Measurements from ENCODE around the gene JPH4.
"Not testable (repeated sequence)": the region's sequence is repeated elsewhere in the genome, so short reads cannot be mapped to it uniquely, and the experiment has no call there.

Gene JPH4

DNA sequence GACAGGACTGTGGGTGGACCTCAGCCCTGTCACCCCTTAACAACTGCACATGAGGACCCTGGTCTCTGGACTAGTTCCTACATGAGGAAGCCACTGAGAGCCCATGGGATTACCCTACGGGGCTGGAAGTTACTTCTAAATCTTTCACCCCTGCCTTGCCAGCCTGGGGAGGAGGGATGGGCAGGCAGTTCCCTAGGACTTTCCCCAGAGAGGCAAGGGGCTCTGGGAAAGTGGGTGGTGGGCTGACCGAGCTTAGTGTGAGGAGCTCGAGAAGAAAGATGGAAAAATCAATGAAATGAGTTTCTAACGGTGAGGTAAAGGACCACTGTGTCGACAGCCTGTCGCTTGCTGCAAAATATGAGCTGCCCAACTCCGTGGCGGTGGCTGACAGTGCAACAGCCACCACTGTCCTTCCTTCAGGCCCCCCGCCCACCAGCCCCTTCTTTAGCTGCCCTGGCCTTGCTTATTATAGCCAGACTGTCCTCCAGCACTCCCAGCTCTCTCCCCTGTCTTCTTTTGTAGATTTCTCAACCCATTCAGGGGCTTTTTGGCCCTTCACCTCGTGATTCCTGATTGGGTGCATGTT is 32.0 kb downstream of the JPH4 start:
- DNase-seq (ENCODE audit: low spot score) = no peak

DNA sequence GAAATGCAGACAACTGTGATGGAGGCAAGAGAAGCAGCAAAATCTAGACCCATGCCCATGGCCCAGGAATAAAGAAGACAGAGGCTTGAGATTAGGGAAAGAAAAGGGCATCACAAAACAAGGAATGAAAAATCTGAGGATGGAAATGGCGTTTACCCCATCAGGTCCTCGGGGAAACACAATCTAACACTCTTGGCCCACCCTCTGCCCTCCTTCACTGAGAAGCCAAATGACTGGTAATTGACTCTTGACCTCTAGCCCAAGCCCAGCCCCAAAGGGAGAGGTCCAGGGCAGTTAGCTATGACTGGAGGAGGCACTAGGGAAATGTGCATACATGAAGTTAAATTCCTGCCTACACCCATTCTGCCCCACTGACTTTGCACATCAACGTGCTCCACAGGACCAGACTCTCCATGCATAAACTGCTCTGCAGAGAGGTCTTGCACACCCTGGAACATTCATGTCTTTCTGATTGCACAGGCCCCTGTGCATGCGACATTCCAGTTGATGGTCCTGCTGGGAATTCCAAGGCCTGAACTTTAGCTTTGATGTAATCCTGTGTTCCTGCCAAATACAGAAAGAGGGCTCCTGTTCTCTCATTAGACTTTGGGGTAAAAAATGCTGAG is 32.7 kb downstream of the JPH4 start:
- DNase-seq (ENCODE audit: low spot score) = no peak

DNA sequence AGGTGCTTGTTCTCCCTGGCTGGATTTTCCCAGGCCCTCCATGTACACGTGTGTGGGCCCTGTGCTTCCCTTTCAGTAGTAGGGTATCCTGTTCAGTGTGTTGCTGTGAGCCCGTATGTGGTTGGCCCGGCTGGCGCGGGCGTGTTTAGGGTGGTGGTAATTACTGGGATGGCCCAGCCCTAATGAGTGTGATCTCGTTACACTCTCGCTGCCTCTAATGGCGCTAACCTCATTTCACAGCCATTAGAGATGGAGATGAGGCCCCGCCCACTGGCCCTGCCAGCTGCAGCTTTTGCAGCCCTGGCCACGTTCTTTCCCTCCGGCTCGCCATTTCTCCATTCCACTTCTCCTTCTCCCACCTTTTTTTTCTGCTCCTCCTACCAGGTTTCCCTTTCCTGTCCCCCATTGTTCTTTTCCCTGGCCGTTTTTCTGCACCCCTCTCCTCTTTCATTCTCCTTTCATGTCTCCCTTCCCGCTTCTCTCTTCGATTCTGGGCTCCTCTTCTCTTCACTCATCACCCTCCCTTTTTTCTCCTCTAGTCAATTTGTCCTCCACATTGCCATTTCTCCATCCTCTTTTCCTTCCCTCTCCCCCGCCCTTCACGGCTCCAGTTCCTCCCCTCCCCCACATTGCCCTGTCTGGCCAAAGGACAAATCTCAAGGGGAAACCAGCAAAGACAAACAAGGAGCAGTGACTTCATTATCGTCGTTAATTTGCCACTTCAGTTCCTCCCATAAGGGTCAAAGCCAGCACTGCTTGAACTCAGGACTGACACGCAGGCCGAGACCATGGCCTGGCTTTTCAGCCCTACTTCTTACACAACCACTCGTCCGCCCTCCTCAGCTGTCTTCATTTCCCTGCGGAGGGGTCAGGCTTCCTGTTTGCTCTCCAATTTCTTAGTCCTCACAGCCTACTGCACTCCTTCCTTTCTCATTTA is 33.8 kb downstream of the JPH4 start:
- no peak for DNase-seq (ENCODE audit: low spot score)

DNA sequence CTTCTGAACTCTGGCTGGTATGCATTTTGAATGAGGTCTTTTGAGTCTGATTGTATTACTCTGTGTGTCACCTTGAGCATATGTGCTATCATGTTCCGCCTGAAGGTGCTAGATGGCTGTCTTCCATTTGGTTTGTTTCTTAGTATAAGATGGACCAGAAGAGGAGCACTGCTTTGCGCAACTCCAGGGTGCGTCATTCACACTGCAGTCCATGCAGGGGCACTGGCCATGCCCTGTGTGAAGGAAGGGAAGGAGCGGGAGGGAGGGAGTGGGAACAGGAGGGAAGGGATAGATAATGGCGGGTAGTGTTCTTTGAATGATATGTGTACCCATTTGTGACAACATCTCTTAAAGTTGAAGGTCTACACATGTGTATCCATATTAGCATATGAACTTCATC is 35.2 kb downstream of the JPH4 start:
- no peak for DNase-seq (ENCODE audit: low spot score)

DNA sequence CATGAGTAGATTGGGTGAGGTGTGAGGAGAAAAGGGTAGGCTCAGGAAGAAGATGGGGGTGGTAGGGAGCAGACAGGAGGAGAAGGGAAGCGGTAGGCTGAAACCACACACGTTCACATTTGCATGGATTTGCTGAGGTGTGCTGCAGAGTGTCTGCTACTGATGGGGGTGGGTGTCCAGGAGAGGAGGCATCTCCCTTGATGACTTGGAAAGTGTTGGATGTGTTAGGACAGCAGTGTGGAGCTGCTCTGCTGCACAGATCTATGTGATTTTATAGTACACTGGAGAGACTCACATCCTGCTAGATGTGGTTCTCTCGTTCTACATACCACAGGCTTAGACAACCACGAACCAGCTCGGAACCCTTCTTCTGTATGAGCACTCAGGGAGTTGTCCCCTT is 36.3 kb downstream of the JPH4 start:
- no peak for DNase-seq (ENCODE audit: low spot score)

DNA sequence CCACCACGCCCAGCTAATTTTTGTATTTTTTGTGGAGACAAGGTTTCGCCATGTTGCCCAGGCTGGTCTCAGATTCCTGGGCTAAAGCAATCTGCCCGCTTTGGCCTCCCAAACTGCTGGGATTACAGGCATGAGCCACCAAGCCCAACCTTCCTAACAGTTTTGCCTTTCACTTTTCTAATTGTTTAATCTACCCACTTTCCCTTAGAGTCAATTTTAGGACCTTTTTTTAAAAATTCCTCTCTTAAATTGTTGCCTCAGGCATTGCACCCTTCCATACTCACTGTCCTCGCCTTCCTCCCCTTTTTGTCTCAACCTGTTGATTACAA is 38.5 kb downstream of the JPH4 start:
- DNase-seq (ENCODE audit: low spot score) = no peak

DNA sequence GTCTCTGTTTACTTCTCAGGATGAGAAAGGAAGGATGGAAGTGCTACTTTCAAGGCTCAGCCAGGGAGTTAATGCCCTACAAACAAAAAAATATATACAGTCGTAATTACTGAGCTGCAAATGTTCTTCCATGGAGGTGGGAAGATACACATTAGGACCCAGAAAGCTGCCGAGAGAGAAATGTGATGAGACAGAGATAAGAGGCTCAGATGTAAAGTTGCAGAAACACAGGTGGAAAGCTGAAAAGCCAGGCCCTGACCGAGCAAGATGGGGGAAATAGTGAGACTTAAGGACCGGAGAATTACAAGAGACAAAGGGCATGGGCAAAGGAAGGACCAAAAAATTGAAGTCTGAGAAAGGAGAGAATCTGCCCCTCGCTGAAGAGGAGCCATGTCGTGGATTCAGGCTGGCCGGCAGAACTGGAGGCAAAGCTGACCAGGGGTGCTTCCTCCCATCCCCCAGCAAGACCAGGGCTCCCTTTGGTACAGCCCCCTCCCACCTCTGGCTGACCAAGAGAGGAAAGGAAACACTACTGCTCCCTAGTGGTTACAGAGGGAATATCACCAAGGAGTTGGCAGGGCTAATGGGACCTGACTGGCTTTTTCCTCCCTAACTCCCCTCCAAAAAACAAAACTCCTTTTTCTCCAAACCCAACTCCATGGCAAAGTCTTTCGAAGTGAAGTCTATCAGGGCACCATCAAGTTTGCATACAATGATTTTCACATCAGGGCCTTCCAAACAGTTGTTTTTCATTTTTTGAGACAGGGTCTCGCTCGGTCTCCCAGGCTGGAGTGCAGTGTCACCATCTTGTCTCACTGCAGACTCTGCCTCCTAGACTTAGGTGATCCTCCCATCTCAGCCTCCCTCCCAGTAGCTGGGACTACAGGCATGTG is 39.1 kb downstream of the JPH4 start:
- peak; percentile 70 for DNase-seq (ENCODE audit: low spot score)

DNA sequence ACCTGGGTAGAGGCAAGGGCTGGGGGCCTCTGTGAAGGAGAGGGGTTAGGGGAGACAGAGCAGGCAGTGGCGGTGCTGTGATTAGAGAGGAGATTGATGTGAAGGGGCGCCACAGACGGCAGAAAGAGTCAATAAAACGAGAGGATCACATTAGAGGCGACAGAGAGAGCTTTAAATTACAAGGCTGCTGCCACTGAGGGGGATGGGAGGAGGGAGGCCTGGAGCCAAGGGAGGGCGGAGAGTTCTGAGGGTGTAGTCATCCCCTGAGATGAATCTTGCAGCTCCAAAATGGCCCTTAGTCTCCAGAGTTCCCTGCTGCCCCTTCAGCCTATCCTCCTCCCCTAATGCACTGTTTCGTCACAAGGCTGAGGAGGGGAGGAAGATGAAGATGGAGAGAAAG is 39.8 kb downstream of the JPH4 start:
- DNase-seq (ENCODE audit: low spot score) = no peak

DNA sequence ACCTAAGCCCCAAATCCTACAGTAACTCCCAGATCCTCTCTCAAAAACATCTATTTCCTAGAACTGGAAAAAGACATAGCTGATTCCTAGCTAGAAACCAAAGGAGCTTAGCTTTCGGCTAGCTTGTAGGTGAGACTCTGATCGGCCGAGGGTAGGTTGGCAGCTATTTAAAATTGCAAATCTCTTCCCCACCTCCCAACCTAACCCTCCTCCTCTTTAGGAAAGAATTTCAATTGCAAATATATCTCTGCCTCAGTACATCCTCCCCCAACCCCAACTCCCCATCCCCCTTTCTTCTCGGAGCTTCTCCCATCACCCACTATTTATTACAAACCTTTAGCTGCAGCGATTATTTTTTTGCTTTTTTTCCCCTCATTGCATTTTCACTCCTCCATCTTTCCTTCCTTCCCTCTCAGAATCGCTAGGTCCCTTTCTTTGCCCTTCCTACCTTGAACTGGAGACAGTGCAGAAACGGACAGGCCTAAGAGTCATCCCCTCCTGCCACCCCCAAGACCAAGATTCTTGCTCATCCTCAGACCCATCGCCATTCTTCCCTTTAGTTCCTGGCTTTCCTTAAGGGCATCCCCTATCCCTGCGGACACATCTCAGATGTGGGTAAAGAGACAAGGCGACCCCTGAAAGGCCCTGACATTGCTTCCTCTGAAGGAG is 40.4 kb downstream of the JPH4 start:
- DNase-seq (ENCODE audit: low spot score) = no peak

DNA sequence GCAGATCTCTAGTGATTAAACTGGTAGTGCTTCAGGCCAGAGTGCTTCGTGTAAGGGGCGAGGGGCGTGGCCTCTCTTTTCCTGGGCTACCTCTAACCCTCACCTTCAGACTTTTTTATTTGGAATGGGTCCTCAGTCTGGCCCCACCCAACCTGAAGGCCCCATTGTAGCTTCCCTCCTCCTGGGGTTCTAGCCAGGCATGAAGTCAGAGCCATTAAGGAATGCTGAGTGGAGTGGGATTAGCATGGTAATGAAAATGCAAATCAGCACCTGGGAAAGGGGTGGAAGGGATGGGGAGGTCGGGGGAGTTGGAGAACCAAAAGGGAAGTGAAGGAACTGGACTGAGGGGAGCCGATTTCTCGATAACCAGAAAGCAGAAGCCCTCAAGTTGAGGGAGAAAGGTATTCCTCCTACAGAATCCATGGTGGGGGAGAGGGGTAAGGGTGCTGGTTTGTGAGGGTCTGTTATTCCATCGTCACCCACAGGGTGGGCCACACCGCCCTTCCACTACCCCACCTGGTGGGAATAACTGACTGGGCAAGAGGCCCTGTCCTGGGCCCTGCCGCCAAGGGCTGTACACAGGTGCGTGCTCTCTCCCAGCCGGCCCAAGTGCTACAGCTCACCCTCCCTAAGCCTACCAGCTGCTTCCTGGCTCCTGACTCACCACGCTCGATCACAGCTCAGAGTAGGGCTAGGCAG is 41.1 kb downstream of the JPH4 start:
- DNase-seq (ENCODE audit: low spot score) = no peak

DNA sequence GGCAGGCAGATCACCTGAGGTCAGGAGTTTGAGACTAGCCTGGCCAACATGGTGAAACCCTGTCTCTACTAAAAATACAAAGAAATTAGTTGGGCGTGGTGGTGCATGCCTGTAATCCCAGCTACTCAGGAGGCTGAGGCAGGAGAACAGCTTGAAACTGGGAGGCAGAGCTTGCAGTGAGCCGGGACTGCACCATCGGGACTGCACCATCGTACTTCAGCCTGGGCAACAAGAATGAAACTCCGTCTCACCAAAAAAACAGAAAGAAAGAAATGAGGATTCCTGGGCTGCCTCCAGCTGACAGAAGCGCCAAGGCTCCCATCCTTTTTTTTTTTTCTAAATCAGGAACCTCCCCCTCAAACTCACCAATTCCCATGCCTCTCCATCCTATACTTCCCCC is 41.7 kb downstream of the JPH4 start:
- DNase-seq (ENCODE audit: low spot score) = not testable (repeated sequence)

DNA sequence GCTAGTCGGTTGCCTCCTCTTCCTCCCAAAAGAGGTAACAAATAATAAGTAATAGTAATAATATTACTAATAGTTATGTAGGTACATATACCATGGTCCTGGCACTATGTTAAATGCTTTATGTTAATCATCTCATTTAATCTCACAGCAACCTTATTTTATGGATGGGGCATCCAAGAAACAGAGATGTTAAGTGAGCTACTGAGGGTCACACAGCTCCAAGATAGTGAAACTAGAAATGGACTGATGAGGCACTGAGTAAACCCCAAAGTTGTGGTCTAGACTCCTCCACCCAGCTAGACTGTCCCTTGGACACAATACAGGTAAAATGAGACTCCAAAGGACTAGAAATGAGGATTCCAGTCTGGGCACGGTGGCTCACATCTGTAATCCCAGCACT is 42.1 kb downstream of the JPH4 start:
- no peak for DNase-seq (ENCODE audit: low spot score)

DNA sequence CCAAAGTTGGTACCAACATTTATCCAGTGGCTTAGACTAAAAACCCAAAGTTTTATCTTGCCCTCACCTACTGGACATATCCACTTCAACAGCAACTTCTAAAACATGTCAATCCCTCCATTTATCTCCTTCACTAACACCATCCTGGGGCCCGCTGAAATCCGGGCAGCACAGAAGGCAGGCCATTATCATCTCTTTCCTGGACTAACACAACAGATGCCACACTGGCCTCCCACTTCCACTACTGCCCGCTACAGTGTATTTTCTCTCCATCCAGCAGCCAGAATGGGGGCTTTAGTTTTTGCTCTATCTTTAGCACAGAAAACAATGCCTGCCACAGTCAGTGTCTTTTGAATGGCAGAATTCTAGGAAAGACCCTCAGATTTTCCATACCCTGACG is 42.6 kb downstream of the JPH4 start:
- no peak for DNase-seq (ENCODE audit: low spot score)

DNA sequence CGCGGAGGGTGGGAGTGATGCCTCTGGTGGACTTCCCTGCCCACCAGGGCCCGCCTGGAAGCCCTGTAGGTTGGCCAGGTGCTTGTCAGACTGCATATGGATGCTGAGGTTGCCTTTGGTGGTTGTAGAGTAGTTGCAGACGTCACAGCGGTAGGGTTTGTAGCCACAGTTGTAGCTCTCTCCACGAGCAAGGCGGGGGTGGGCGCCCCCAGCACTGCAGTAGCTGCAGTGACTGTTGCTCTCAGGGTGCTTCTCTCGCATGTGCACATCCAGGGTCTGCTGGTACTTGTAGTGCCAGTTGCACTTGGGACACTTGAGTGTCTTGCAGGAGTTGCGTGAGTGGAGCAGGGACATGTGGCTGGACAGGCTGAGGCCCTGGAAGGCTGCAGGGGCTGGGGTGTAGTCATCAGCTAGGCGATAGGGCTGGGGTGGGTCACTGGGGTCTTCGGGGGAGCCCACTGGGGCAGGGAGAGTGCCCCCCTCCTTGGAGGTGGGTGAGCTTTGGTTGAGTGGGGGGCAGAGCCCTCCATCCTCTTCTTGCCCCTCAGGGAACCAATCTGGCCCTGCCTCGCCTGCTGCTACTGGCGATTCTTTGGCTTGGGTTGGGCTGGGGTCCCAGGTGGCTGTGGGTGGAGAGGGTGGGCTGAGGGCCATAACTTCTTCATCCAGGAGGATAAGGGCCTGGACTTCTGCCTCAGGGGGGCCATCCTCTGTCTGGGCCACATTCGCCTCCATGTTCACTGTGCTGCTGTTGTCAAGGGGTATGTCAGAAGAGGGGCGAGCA is 44.7 kb downstream of the JPH4 start:
- no peak for DNase-seq (ENCODE audit: low spot score)

DNA sequence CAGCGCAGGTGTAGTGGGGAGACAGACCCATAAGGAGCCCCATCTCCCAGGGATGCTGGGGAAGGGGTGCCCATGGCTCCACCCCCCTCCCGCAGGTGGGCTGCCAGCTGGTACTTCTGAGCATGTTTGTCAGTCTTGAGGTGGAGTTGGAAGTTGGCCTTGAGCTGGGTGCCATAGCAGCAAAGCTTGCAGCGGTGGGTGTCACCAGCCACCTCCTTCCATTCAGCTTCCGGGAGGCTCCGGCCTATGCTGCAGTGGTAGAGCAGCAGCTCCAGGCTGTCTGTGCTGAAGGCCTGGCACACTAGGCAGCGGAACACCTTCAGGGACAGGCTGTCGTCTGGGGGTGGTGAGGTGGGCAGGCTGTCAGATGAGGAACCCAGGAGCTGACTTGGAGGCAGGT is 45.9 kb downstream of the JPH4 start:
- no peak for DNase-seq (ENCODE audit: low spot score)

DNA sequence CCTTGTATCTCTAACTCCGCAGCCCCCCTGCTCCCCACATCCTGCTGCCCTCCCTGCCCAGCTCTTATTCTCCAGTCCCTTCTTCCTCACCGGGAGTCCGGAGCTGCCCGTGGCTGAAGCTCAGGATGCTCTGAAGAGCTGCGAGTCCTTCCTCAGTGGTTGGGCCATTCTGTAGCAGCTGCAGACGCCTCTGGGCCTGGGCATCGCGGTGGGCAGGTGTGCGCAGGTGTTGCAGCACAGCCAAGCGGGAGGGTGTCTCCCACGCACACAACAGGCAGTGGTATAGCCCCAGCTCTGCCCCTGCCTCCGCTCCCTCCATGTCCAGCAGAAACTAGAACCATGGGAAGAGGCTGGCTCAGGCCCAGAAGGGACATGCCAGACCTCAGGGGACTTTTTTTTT is 47.2 kb downstream of the JPH4 start:
- DNase-seq (ENCODE audit: low spot score) = no peak

DNA sequence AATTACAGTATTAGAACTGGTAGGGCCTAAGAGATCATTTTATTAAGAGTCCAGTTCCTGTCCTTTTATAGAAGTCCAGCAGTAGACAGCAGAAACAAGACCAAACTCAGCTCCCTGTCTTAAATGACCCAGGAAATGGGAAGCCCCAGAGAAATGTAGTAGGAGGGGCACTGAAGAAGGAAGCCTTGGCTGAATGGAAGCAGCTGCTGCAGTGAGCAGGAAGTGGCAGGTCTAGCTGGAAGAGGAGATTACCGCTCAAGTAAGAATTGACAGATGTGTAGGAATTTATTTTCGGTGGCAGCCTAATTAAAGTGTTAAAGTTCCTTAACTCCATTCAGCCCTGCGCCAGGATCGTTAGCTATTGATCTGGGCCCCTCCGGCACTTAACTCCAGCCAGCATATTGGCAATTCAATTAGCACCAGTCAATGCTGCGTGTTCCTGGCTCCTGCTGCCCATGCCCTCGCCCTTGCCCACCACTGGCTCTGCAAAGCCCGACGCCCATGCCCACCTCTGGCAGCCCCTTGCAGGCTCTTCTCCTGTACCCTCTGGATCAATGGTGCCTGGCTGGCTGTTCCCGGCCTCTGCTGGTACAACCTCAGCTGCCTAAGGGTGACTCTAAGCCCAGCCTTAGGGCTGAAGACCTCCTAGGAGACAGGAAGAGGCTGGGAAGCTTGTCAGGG is 48.1 kb downstream of the JPH4 start:
- no peak for DNase-seq (ENCODE audit: low spot score)

DNA sequence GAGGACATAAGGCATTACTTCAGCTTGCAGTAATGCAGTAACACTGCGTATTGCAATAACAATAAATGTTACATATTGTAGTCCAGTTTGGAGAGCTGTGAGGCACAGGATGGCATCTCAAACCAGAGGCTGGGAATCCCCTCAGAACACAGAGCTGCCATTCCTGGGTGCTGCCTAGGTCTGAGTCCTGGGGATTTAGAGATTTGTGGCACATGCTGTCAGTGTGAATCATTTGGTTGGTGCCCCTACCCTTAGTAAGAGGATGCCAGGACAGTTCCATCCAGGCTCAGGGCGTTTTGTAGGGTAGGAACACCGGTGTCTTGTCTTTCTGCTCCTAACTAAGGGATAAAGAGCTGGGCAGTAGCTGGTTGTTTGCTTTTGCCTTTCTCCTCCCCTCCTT is 49.6 kb downstream of the JPH4 start:
- DNase-seq (ENCODE audit: low spot score) = no peak

DNA sequence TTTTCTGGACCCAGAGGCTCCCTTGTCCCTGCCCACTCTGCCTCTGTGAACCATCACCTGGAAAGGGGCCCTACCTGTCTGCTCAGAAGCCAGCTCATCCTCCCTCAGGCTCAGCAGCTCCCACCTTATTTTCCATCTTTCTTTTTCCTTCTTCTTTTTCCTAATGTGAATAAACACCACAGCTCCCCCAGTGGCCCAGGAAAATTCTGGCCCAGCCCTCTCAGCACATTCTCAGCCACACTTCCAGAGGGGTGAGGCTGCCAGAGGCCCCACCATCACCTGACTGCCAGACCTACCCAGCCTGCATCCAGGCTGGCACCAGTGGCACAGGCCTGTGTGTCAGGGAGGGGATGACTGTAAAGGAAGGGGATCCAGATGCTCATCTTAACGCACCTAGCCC is 50.0 kb downstream of the JPH4 start:
- DNase-seq (ENCODE audit: low spot score) = no peak

DNA sequence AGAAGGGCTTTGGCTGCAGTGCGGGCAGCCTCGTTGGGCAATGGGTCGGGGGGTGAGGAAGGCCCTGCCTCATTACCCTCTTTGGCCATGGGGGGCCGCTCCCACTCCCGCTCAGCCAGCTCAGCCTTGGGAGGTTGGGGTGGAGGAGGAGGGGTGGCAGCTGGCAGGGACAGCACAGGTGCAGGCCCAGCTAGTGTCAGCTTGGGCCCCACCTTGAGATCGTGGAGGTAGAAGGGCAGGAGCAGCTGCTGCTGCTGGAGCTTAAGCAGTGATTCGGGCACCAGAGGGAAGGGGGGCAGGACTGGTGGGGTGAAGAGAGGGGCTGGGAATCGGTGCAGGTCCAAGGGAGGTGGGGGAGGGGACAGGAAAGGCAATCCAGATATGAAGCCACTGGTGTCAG is 53.0 kb downstream of the JPH4 start:
- no peak for DNase-seq (ENCODE audit: low spot score)
